Sigmoid colon (tissue), 4 donors: ENCODE measurements around the gene CEACAM20.

Experiments
- CTCF ChIP-seq, 4 experiments: fragments of 450-650 bp in 3 of 4; fragments of 200-600 bp in 1 of 4; IDR thresholded peaks; one replicate each; pipeline ENCODE4 v1.5.1; 2016 to 2019; ENCODE audit warnings: antibody characterized with exemption in 4 of 4, mild to moderate bottlenecking in 3 of 4, moderate library complexity in 2 of 4
- POLR2A ChIP-seq, 2 donors: fragments of 450-650 bp; IDR thresholded peaks; one replicate each; pipeline ENCODE4 v1.6.1; 2016; ENCODE audit warnings: antibody characterized with exemption in 2 of 2, mild to moderate bottlenecking in 2 of 2, moderate library complexity in 2 of 2
- POLR2AphosphoS5 ChIP-seq, 4 donors: sonication (generic); formaldehyde crosslinking; IDR thresholded peaks; one replicate each; pipeline ENCODE4 v1.6.1; 2017; ENCODE audit warnings: antibody characterized with exemption in 4 of 4

GRCh38 chr19:44515907-44516306 is 13.6 kb downstream of the CEACAM20 start:
- no peak for TF ChIP-seq POLR2AphosphoS5 (IDR thresholded peaks at IDR 0.05)
- TF ChIP-seq POLR2A (IDR thresholded peaks at IDR 0.05), result no peak
- TF ChIP-seq CTCF (IDR thresholded peaks at IDR 0.05), result no peak
